Amniotic epithelial cell (primary cell): ENCODE measurements around the gene TNS3.

Experiments
- DNase-seq: peaks from one replicate; pipeline ENCODE4 v3.0.0-alpha.2; 2010; ENCODE audit warnings: low read depth

TNS3 gene

DNA sequence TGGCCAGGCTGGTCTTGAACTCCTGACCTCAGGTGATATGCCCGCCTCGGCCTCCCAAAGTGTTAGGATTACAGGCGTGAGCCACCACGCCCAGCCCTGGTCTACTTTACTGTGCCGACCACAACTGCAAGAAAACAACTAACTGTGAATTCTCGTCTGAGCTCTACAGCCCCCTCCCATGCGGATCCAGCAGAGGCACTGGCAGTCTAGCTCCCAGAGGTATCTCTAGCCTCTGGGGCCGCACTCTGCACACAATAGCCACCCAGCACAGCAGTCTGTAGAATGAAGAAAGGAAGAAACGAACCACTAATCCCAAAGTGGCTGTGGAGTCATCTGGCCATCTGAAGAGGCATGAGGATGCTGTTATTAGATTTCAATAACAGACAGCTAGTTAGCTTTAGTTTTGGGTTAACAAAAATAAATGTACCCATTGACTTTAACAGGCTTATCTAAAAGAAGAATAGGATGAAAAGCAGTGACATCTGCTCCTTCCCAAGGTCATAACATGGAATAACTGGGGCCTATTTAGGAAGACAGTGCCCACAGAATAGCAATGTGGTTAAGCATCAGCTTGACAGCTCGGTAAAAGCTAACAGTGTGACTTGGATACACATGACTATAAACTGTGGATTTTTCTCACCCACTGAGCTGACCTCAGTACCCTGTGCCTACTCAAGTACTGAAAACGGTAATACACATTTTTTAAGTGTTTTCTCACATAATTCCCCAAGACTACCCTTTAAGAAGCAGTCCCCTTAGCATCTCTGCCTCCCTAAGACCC, 131.9 kb downstream of the TNS3 start:
- peak; percentile 81 for DNase-seq

DNA sequence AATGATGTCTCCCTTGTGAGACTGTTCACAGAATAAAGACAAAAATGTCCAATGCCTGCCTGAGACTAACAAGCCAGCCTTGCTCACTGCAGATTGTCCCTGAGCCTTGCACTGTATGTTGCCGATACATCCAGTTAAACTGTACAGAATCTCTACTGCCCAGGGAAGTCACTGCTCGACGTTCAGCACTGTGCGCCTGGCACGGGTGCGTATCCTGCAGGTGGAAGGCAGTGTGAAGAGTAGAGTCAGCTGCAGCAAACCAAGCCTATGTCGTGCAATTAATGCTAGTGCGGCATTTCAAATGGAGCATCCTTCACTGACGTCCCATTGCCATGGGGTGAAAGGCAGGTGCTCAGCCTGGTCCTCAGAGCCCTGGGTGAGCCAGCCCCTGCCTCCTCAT, 132.9 kb downstream of the TNS3 start:
- no peak for DNase-seq

DNA sequence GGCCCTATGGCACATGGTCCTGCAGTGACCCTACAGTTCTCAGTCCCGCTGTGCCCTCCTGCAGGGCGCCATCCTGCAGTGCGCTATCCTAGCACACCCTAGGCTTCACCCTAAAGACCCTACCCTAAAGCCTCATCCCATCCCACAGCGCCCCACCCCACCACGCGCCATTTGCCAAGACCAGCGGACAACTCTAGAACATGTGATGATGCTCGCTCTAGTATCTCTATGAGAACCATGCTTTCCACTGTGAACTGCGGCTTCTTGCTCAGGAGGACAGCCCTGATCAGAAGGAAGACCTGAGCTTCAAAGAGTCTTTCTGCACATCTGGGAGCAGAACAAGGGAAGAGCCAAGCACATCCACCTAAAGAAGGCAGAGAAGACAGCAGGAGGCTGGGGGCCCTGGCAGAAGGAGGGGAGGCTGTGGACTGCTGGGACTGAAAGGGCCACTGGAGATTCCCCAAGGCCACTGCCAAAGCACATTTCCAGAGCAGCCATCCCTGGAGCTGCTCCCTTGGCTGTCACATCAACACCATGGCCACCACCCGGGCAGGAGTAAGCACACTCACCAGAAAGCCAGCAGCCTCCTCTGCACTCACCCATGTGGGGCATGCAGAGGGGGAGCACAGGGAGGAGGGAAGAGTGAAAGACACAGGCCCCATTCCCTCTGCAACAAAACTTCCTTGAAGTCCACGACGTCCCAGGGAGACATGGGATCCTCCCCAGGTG, 134.1 kb downstream of the TNS3 start:
- DNase-seq, result no peak

DNA sequence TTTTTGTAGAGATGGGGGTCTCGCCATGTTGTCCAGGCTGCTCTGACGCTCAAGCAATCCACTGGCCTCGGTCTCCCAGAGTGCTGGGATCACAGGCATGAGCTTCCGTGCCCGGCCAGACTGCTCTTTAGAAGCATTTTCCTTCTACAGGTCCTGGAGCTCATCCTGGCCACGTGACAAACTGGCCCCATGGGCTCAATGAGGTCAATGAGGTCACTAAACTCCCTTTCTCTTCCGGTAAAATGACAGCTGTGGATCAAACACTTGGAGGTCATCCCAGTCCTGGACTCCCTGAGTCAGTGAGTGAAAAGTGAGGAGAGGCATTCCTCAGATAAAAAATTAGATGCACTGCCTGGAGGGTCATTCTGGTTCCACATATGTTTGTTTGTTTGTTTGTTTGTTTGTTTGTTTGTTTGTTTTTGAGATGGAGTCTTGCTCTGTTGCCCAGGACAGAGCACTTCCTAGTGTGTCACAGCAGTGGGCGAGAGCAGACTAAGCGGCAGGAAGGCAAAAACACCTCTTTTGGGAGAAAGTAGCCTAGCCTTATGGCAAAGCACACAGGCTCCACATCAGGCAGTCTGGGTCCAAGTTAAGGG, 134.9 kb downstream of the TNS3 start:
- DNase-seq, result no peak

DNA sequence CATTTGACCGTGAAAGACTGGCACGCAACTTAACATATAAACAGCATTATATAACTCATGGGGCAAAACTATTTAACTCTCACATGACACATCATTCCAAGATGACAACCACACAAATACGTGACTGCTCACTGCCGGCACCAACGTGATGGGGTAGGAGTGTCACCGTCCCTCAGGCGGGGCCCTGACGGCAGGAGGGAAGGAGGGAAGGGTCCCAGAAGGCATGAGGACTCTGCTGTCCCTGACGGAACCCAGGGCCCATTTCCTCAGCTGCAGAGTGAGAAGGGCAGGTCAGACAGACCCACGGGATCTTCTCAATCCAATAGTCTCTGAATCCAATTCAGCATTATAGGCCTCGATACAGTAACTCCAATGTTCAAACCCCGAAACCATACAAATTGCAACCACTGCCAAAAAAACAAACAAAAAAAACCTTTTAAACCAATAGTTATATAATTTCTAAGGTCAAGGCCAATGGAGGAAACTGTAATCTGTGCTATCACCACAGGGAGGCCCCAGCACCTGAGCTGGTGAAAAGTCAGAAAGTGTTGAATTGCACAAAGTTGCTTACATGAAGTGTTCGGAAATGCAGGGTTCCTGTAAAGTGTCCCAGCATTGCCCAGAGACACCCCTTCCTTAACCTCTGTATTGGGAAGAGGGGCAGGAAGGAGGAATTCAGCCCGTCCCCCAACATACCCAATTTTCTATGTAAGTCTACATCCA, 137.4 kb downstream of the TNS3 start:
- DNase-seq, result peak; percentile 31

DNA sequence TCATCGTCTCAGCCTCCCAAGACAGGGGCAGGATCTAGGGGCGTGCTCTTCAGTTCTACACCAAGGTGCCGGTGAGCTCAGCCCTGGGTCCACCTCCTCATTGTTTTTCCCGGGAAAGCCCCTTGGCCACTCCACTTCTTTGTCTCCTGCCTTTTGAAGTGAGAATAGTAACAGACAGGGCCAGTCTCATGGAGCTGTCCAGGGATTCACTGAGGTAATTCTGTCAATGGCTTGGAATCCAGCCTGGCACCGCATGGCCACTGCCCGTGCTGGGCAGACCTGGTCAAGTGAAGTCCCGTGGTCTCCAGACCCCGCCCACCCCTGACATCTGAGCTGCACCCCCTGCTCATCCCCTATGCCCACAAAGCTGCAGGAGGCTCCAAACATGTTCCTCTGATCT, 138.9 kb downstream of the TNS3 start:
- DNase-seq, result no peak

DNA sequence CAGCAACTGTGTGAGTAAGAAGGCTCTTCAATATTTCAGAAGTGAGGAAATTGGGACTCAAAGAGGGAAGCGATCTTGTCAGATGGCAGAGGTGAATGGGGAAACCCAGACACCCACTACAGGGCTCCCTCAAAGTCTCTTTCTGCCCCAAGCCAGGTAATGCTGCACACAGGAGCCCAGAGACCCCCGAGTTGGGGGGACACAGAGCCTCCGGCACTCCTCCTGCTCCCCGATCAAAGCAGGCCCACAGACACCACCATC, 139.4 kb downstream of the TNS3 start:
- DNase-seq, result no peak

DNA sequence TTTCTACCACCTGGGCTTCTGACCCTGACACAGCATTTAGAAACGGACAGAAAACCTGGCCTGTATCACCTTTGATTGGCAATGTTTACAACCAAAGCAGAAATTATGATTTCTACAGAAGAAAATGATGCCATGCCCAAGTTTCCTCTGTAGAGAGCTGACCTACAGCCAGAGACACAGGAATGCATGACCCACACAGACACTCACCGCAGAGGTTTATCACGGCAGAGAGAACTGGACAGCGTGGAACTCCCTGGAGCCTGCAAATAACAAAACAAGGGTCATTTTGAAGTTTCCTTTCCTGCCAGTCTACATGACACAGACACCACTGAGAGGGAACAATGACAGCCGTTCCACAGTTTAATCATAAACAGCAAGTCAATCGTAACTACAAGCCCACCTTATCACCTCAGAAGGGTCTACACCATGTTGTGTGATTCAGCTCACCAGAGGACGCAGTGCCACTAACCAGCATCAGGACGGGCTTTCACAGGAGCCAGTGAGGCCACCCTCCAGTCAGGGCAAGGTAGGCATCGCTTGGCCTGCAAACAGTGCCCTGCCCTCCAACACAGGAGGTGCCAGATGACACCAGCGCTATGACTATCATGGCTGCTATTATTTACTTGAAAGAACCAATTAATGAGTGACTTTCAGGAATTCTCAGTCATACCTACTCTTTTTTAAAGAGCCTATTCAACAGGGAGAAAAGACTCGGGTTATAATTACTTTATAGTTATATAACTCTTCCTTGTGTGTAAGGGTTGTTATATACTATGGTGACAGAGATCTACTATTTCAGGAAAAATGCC, 139.9 kb downstream of the TNS3 start:
- peak; percentile 89 for DNase-seq

DNA sequence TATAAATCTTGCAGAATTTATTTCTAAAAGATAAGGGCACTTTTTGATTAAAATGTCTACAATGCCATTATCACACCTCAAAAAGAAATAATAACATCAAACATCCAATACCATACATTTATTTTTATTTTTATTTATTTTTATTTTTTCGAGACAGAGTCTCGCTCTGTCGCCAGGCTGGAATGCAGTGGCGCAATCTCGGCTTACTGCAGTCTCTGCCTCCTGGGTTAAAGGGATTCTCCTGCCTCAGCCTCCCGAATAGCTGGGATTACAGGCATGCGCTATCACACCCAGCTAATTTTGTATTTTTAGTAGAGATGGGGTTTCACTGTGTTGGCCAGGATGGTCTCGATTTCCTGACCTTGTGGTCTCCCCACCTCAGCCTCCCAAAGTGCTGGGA, 140.9 kb downstream of the TNS3 start:
- peak; percentile 50 for DNase-seq

DNA sequence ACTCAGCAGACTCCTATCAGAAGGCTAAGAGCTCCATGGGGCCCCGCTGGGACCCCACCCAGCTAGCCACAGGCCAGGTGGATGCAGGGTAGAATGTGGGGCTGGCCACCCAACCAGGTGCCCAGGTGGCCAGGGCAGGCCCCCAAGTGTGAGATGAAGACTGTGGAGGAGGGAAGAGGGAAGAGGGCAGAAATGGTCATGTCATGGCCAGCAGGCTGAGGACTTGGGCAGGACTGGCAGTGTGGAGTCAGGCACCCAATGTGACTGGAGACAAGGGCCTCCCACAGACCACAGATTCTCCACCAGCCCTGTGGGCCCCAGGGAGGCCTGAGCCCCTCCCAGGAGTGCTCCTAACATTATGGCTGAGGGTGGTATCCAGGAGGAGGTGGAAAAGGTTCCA, 141.6 kb downstream of the TNS3 start:
- DNase-seq, result no peak

DNA sequence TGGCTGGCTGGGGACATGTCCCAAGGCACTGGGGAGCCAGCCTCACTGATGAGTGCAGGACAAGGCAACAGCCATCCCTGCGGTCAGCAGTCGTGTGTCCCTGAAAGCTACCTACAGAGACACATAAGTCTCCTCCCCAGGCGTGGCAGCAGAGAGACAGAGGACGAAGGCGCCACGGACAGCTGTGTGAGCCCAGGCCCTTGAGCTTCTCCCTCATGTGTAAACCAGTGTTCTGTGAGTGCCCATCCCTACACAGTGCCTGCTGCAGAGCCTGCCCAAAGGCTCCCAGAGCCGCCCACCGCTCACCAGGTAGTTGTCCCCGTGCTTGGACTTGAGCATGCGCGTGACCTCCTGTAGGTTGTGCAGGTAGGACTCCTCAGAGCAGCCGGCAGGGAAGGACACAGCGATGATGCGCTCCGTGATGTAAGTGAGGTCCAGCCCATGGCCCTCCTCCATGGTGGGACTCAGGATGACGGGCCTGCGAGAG, 142.7 kb downstream of the TNS3 start:
- DNase-seq, result no peak

DNA sequence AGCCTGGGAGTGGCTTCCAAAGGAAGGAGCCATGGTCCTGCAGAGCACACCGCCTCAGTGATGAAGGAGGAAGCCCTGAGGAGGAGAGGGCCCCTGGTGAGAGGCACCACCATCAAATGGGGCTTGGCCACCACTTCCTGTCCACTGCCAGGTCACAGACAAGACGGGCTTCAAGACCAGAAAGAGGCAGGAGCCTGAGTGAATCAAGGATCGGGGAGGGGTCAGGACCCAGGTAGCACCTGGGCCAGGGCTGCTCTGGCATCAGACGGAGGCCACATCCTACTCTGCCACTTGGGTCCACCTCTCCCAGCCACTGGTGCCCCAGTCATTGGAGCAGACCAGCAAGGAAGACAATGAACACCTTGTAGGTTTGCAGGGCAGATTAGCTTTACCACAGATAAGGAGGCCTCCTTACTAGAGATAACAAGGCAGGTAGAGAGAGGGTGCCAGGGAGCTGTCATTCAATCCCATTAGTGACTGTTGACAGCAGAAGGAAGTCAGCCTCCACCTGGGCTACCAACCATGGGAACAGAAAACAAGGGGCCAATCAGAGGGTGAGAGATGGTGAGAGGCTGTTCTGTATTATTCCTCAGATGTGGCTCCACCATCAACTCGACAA, 143.4 kb downstream of the TNS3 start:
- DNase-seq, result no peak

DNA sequence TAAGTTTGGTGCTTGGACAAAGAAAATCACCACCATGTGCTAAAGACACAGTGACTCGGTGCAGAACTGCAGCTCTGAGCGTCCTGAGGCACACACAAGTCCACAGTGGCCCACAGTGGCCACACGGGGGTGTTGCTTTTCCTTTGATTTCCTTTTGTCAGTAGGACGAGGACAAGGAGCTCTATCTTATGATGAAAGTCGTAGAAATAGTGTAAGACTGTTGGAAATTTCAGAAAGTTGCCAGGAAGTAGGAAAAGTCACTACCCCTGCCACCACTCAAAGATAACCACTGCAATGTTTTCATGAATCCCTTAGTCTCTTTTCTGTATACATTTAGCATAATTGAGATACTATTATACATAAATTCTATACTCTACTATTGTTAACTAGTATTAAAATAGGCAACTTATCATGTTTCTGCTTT, 146.0 kb downstream of the TNS3 start:
- peak; percentile 76 for DNase-seq

DNA sequence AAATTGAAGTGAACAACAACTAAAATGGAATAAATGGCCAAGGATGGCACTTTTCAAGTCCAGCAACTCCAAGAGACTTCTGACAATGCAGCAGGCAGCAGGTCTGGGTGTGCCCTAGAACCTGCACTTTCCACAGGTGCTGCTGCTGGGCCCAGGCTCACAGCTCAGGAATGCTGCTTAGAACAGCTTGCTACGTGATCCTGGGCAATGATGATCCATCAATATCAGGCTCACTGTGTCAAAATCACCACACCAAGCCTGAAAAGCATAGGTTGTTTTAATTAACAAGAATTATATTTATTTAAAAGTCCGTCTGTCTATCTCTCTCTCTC, 148.4 kb downstream of the TNS3 start:
- DNase-seq, result no peak

DNA sequence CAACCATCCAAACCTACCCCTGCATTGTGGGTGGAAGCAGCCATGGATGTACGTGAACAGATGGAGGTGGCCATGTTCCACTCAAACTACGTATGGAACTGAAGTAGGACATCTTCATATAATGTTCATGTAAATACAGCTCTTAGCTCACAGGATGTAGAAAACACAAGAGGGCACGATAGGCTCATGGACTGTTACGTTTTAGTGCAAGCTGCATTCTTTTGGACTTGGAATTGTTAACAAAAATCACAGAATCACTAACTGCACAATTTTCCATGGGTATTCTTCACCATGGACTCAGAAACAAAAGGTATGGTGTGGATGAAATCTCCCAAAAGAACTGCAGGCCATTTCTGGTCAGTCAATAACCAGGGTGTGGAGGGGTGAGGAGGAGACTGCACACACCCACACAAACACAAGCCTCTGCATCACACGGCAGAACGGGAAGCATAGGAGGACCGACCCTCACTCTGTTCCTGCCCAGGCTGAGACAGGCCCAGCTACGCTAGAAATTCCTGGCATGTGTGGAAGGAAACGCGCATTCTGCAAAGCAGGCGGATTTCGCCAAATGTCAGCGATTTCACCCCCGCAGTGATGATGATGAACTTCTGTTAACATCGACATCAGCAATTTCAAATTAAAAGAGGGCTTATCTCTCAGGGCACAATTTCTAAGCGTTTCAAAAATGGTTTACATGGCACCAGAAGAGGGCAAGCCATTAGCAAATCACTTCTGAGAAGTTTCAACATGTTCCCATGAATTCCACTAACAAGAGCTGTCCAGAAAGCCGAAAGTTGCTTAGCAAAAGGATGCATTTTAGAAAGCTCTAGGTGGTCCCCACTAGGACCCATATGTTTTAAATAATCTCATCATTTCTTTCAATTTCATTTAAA, 149.0 kb downstream of the TNS3 start:
- no peak for DNase-seq

DNA sequence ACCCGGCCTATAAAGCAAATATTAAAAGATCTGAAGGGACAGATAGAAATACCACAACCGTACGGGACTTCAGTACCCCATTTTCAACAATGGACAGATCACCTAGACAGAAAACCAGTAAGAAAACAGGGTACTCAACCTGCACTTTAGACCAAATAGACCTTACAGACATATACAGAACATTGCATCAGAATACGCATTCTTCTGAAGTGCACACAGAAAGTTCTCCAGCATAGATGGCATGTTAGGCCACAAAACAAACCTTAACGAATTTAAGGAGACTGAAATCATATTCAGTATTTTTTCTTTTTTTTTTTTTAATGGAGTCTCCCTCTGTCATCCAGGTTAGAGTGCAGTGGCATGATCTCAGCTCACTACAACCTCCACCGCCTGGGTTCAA, 151.5 kb downstream of the TNS3 start:
- DNase-seq, result no peak

DNA sequence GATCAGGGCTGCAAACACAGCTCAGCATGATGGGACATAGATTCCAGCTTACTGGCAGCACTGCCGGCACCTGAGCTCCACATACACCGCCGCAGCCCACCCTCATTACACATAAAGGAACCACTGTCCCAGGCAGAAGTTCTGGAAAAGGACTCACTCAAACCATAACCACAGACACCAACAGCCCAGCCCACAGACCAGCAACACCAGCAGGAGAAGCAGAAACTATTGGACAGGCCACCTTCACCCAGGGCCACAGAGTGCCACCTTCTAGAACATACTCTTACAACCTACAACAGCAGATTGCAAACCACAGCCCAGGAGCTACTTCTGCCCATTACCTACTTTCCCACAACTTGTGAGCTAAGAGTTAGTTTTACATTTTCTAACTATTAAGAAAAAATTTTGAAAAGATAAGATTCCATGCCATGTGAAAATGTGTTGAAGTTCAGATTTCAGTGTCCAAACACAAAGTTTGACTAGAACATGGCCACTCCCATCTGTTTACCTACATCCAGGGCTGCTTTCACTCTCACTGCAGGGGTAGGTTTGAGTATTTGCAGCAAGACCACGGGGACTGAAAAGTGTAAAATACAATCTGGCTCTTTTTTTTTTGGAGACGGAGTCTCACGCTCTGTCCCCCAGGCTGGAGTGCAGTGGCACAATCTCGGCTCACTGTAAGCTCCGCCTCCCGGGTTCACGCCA, 153.0 kb downstream of the TNS3 start:
- DNase-seq, result no peak

DNA sequence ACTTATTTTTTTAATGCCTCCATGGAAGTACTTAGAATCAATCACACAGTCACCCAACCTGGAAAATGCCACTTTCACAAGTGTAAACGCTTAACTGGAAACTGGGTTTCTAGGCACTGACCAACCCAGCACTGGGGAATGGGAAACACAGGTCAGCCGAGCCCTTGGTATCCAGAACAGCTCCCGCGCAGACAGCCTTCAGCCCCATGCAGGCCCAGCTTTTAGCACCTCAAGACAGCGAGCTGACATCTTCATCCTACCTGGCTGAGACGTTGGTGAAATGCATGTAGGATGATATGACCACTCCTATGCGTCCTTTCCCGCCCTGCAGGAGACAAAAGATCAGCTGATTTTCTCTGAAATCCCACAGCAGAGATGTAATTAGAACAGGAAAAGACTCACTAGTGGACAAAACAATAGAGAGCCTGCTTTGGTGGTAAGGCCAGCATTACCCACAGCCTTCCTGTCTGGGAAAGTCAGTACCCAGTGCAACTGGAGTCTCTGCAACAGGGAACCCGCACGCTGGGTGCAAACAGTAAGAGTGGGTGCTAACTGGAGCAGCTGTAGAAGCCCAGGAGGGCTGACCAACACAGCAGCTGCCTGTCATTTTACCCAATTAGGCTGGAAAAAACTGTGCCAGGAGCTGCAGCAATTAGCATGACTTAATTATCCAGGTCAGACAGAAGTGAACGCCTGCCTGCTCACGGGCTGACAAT, 153.7 kb downstream of the TNS3 start:
- DNase-seq, result no peak

DNA sequence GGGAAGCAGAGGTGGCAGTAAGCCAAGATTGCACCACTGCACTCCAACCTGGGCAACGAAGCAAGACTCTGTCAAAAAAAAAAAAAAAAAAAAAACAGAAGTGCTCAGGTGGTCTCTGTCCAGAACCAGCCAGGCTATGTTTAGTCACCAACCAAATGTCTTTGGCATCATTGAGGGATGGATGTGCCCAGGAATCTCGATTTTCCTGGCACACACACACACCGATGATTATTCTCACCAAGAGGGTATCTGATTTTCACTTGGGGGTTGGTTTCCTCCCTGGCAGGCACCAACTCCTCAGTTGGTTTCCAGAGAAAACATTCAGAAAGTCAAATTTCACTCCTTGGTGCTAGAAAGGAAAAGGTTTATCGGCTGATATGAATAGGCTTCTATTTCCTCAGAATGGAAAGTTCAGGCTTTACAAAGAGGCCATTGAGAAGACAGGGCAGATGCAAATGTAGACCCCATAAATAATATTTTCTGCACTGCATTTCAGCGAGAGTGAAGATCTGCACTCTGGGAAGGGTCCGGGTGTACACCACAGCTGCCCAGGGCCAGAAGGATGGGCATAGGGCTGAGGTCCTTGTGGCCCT, 154.8 kb downstream of the TNS3 start:
- DNase-seq, result no peak
